ENCODE data around the gene WDFY4.

WDFY4 gene

GRCh38 chr10:48856855-48857254, 172.2 kb downstream of the WDFY4 start:
- TF ChIP-seq ESRRG (CRISPR knock-in tag; IDR thresholded peaks at IDR 0.05) (no peak), ARNTL (CRISPR knock-in tag; IDR thresholded peaks at IDR 0.05; ENCODE audit: borderline replicate concordance, low read depth) (no peak), ISL1 (CRISPR knock-in tag; IDR thresholded peaks at IDR 0.05) (no peak), TSHZ2 (CRISPR knock-in tag; IDR thresholded peaks at IDR 0.05) (no peak), ZNF8 (CRISPR knock-in tag; IDR thresholded peaks at IDR 0.05) (no peak), TOX (CRISPR knock-in tag; IDR thresholded peaks at IDR 0.05; ENCODE audit: borderline replicate concordance) (no peak), POU6F1 (CRISPR knock-in tag; IDR thresholded peaks at IDR 0.05; ENCODE audit: borderline replicate concordance, low read depth) (no peak), SNAI2 (CRISPR knock-in tag; IDR thresholded peaks at IDR 0.05) (no peak), GLIS3 (CRISPR knock-in tag; IDR thresholded peaks at IDR 0.05) (no peak), ZFP30 (CRISPR knock-in tag; IDR thresholded peaks at IDR 0.05) (no peak), CSRNP3 (CRISPR knock-in tag; IDR thresholded peaks at IDR 0.05) (no peak), RARB (CRISPR knock-in tag; IDR thresholded peaks at IDR 0.05) (no peak), ZNF70 (CRISPR knock-in tag; IDR thresholded peaks at IDR 0.05) (no peak), CREB5 (CRISPR knock-in tag; IDR thresholded peaks at IDR 0.05; ENCODE audit: low read depth) (no peak), ZFP3 (CRISPR knock-in tag; IDR thresholded peaks at IDR 0.05) (no peak), ZNF565 (CRISPR knock-in tag; conservative IDR thresholded peaks at IDR 0.05; ENCODE audit: low read depth) (no peak), BACH2 (CRISPR knock-in tag; IDR thresholded peaks at IDR 0.05; ENCODE audit: borderline replicate concordance) (no peak), PPARA (CRISPR knock-in tag; IDR thresholded peaks at IDR 0.05; ENCODE audit: borderline replicate concordance) (no peak)
- ATAC-seq, result no peak

GRCh38 chr10:48872234-48872633, 187.6 kb downstream of the WDFY4 start:
- no peak for ATAC-seq
- TF ChIP-seq RARB (CRISPR knock-in tag; IDR thresholded peaks at IDR 0.05) (no peak), ZNF70 (CRISPR knock-in tag; IDR thresholded peaks at IDR 0.05) (no peak), BACH2 (CRISPR knock-in tag; IDR thresholded peaks at IDR 0.05; ENCODE audit: borderline replicate concordance) (no peak), ZFP3 (CRISPR knock-in tag; IDR thresholded peaks at IDR 0.05) (no peak), TSHZ2 (CRISPR knock-in tag; IDR thresholded peaks at IDR 0.05) (no peak), TCF4 (CRISPR knock-in tag; IDR thresholded peaks at IDR 0.05; ENCODE audit: borderline replicate concordance) (no peak), CREB5 (CRISPR knock-in tag; IDR thresholded peaks at IDR 0.05; ENCODE audit: low read depth) (no peak), ESRRG (CRISPR knock-in tag; IDR thresholded peaks at IDR 0.05) (no peak), CSRNP3 (CRISPR knock-in tag; IDR thresholded peaks at IDR 0.05) (no peak), SNAI2 (CRISPR knock-in tag; IDR thresholded peaks at IDR 0.05) (no peak), ZC3H10 (CRISPR knock-in tag; IDR thresholded peaks at IDR 0.05) (no peak), POU6F1 (CRISPR knock-in tag; IDR thresholded peaks at IDR 0.05; ENCODE audit: borderline replicate concordance, low read depth) (no peak), PATZ1 (CRISPR knock-in tag; IDR thresholded peaks at IDR 0.05; ENCODE audit: borderline replicate concordance) (no peak), ZNF8 (CRISPR knock-in tag; IDR thresholded peaks at IDR 0.05) (no peak), GLIS3 (CRISPR knock-in tag; IDR thresholded peaks at IDR 0.05) (no peak), PPARA (CRISPR knock-in tag; IDR thresholded peaks at IDR 0.05; ENCODE audit: borderline replicate concordance) (no peak)
